Activated naive CD4-positive, alpha-beta T cell treated with anti-CD3 and anti-CD28 coated beads, Interleukin-2, amount 10 ng/mL, durations not matched to agents 7 days and 5 days (primary cell): Measurements from ENCODE around the gene ZNF700.
"Not testable (repeated sequence)": the region's sequence is repeated elsewhere in the genome, so short reads cannot be mapped to it uniquely, and the experiment has no call there.

ENCODE experiments used
- CTCF ChIA-PET: fragments of 350-600 bp; sonication (Branson Sonifier 250); formaldehyde crosslinking; loops from one replicate; lab custom pipeline; 2021; ENCODE audit warnings: antibody characterized with exemption; lab: Charles Lee
- DNase-seq: peaks from one replicate; pipeline ENCODE4 v3.0.0-alpha.2; 2020
- H3K27ac Mint-ChIP-seq: one replicate; pipeline ENCODE4 v1.8.0; 2021; ENCODE audit warnings: mild to moderate bottlenecking, moderate library complexity, mixed read lengths
- H3K27me3 Mint-ChIP-seq: one replicate; pipeline ENCODE4 v1.8.0; 2021; ENCODE audit warnings: mild to moderate bottlenecking, mixed read lengths
- H3K36me3 Mint-ChIP-seq: one replicate; pipeline ENCODE4 v1.8.0; 2021; ENCODE audit warnings: mixed read lengths
- H3K4me1 Mint-ChIP-seq: one replicate; pipeline ENCODE4 v1.8.0; 2021; ENCODE audit warnings: mixed read lengths
- H3K4me3 Mint-ChIP-seq: one replicate; pipeline ENCODE4 v1.8.0; 2021; ENCODE audit warnings: mild to moderate bottlenecking, moderate library complexity, mixed read lengths
- H3K9me3 Mint-ChIP-seq: one replicate; pipeline ENCODE4 v1.8.0; 2021; ENCODE audit warnings: mixed read lengths

The ZNF700 gene

DNA sequence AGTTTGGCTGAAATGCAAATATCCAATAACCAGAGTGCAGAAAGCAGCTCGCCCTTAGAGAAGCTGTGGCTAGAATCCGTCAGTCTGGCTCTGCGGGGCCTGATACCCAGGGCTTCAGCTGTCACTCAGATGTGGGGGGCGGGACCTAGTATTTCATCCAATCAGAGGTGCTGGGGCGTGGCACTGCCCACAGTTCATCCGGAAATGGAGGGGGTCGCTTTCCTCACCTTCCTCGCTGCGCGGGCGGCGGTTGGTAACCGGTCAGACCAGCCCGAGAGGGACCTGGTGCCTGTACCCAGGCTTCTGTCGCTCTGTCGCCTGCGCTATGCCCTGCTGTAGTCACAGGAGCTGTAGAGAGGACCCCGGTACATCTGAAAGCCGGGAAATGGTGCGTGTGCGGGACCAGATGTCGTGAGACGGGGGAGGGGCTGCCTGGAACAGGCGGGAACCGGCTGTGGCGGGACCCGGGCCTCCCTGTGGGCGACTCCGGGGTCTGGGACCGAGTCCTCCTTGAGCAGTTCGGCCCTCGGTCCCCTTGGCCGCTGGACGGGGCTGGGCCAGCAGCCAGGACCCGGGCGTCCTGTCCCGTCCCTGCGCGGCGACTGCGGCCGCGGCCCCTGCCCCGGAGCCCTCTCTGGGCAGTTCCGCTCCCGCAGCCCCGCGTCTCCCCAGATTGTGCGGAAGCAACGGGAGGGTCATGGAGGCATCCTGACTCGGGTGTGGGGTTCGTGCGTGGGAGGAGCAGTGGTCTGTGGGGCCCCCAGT, at the start of gene ZNF700:
TSS of gene ZNF700 (plus strand) at position 222 of the 765 bp plus-strand sequence. CDS start at position 326, 104 bp downstream.
- H3K4me1 Mint-ChIP-seq, result peaks cover 40% of the 10 kb centered on the region

DNA sequence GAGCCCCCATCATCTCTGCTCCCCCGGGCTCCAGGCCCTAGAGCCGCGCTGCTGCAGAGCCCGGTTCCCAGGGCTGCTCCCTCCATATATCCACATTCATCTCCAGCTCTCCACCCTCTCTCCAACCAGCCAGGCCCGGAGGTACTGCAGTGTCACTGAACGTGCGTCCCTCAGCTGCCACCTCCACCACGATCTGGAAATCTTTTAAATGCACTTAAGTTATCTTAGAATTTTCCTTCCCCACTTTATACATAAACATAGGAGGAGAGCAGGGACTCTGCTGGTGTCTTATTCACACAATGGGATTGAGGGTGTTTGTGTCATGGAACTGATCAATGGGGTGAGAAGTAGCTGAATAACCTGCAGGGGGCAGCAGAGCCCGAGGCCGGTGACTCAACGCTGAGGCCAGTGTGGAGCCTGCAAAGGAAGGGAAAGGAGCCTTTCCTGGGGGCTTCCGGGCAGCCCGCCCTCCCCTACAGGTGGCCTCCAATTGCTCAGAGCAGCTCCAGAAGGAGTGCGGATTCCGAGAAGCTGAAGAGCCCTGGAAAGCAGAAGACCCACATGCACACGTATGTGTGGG, 45.1 kb upstream of the ZNF700 start:
- not testable (repeated sequence) for H3K9me3 Mint-ChIP-seq, H3K27me3 Mint-ChIP-seq, H3K36me3 Mint-ChIP-seq, H3K4me1 Mint-ChIP-seq, H3K4me3 Mint-ChIP-seq, H3K27ac Mint-ChIP-seq
- CTCF ChIA-PET, result interaction anchor here (0.6 to 5.2 kb wide), 10 partner anchors 11 to 998 kb away, joined by 3 to 27 read pairs (median 5); partner anchors contain the start of genes ZNF20 and ZNF491
- DNase-seq, result peak; percentile 64

More for the DNA sequence above, at the start of gene ZNF700:
- CTCF ChIA-PET, result interaction anchor here (1.0 to 4.7 kb wide), 6 partner anchors 9 to 215 kb away, joined by 3 to 84 read pairs (median 25); partner anchors contain the start of genes ZNF20, ZNF491 and ZNF763
- peaks cover 40% of the 10 kb centered on the region for H3K36me3 Mint-ChIP-seq
- H3K4me3 Mint-ChIP-seq, result peak within 1 kb of the TSS; percentile 94
- H3K27me3 Mint-ChIP-seq, result no peaks in the 10 kb centered on the region
- peak; percentile 96 for DNase-seq
- peaks cover 19% of the 10 kb centered on the region for H3K9me3 Mint-ChIP-seq
- peak within 1 kb of the TSS; percentile 98 for H3K27ac Mint-ChIP-seq

DNA sequence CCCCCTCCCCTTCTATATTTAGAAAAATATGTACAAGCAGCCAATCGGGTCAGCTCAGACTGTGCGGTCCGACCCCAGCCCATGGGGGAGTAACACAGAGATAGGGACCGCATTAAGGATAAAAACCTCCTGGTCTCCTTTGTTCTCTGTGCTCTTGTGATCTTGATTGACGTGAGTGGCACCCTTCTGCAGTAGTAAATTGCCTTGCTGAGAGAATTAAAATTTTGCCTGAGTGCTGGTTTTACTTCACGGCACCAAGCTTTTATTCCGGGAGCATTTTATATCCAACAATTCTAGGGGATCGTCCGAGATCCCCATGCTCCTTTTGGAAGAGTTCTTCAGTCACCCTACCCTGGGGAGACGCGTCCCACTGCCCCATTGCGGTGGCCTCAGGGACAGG, 44.3 kb upstream of the ZNF700 start:
- Mint-ChIP-seq H3K9me3 (peaks cover 4% of the 10 kb centered on the region), H3K27me3 (no peaks in the 10 kb centered on the region), H3K36me3 (no peaks in the 10 kb centered on the region), H3K4me3 (no peak overlapping the region), H3K4me1 (peaks cover 2% of the 10 kb centered on the region), H3K27ac (no peak overlapping the region)
- CTCF ChIA-PET, result interaction anchor here (1.0 to 5.2 kb wide), 8 partner anchors 12 to 260 kb away, joined by 3 to 27 read pairs (median 8); partner anchors contain the start of genes ZNF20 and ZNF491
- no peak for DNase-seq

- H3K9me3 Mint-ChIP-seq, result peaks cover 3% of the 10 kb centered on the region
- no peak overlapping the region for H3K4me3 Mint-ChIP-seq
- H3K4me1 Mint-ChIP-seq, result peaks cover 2% of the 10 kb centered on the region
- no peaks in the 10 kb centered on the region for H3K36me3 Mint-ChIP-seq
- H3K27ac Mint-ChIP-seq, result no peak overlapping the region
- CTCF ChIA-PET, result interaction anchor here (1.0 to 5.2 kb wide), 6 partner anchors 12 to 260 kb away, joined by 3 to 27 read pairs (median 12); partner anchors contain the start of genes ZNF20 and ZNF491
- DNase-seq, result peak; percentile 75
- H3K27me3 Mint-ChIP-seq, result no peaks in the 10 kb centered on the region
These were observed 43.6 kb upstream of the ZNF700 start for GRCh38 chr19:11881151-11881800.

DNA sequence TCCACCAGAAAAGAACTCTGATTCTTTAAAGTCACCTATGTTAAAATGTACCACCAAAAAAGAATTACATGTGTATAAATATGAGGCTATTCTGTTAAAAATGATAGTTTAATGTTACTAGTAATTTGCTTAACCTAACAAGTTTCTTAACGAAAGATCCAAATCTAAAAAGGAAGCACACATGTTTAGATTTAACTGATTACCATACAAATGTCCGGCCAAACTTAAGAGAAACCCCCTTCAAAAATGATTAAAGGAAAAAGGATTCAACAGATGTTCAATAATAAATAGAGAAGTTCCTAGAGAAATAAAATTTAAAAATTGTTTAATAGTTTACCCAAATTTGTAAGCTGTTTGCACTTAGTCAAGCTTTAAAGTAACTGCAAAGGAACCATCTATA, 42.3 kb upstream of the ZNF700 start:
- peaks cover 6% of the 10 kb centered on the region for H3K27me3 Mint-ChIP-seq
- CTCF ChIA-PET, result interaction anchor here (0.6 to 5.2 kb wide), 5 partner anchors 9 to 258 kb away, joined by 3 to 27 read pairs (median 6); partner anchors contain the start of genes ZNF20 and ZNF491
- H3K4me1 Mint-ChIP-seq, result peaks cover 8% of the 10 kb centered on the region
- no peaks in the 10 kb centered on the region for H3K36me3 Mint-ChIP-seq
- H3K9me3 Mint-ChIP-seq, result peaks cover 7% of the 10 kb centered on the region
- no peak overlapping the region for H3K27ac Mint-ChIP-seq
- H3K4me3 Mint-ChIP-seq, result no peak overlapping the region
- no peak for DNase-seq

DNA sequence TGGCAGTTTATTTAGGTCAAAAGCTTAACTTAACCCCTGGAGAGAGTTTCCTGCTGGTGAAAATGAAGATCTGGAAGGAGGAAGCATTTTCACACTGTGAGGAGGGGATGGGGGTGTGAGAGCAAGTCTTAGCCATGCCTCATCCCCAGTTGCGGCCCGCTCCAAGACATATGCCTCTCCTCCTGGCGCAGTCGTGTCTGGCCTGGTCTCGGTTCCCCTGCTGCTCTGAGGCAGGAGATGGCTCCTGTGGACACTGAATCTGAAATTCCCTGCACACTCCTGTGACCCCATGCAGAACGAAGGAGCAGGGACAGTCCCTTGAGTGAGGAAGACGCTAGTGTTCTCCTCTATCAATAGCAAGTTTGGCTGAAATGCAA, 37.7 kb upstream of the ZNF700 start:
- DNase-seq, result no peak
- H3K9me3 Mint-ChIP-seq, result peaks cover 8% of the 10 kb centered on the region
- peaks cover 11% of the 10 kb centered on the region for H3K27me3 Mint-ChIP-seq
- CTCF ChIA-PET, result interaction anchor here (1.1 kb wide), 1 partner anchor 89 kb away, joined by 3 read pairs; the partner anchor contains the start of gene ZNF491
- peaks cover 14% of the 10 kb centered on the region for H3K36me3 Mint-ChIP-seq
- peak overlapping the region; percentile 83 for H3K4me3 Mint-ChIP-seq
- peaks cover 27% of the 10 kb centered on the region for H3K4me1 Mint-ChIP-seq
- H3K27ac Mint-ChIP-seq, result peak overlapping the region; percentile 89

DNA sequence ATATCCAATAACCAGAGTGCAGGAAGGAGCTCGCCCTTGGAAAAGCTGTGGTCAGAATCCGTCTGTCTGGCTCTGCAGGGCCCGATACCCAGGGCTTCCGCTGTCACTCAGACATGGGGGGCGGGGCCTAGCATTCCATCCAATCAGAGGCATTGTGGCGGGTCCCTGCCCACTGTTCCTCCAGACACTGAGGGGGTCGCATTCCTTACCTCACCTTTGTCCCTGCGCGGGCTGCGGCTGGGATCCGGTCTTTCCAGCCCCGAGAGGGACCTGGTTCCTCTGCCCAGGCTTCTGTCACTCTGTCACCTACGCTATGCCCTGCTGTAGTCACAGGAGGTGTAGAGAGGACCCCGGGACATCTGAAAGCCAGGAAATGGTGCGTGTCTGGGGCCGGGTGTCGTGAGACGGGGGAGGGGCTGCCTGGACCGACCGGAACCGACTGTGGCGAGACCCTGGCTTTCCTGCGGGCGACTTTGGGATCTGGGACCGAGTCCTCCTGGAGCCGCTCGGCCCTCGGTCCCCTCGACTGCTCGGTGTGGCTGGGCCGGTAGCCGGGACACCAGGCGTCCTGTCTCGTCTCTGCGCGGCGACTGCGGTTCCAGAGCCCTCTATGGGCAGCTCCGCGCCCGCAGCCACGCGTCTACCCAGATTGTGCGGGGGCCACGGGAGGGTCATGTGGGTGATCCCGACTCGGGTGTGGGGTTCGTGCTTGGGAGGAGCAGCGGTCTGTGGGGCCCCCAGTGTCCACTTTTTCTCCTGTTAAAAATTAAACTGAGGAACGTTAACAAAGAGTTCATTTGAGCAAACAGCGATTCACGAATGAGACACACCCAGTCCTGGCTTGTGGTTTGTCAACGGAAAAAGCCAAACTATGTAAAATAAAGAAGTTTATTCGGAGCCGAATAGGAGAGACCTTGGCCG, 37.0 kb upstream of the ZNF700 start, which contains the start of gene ZNF69:
TSS of gene ZNF69 (plus strand) at position 172 of the 921 bp plus-strand sequence. CDS start at position 314, 142 bp downstream.
- Mint-ChIP-seq H3K36me3 (peaks cover 14% of the 10 kb centered on the region), H3K27ac (peak within 1 kb of the TSS; percentile 89), H3K4me3 (peak within 1 kb of the TSS; percentile 83), H3K4me1 (peaks cover 27% of the 10 kb centered on the region), H3K9me3 (peaks cover 8% of the 10 kb centered on the region), H3K27me3 (peaks cover 11% of the 10 kb centered on the region)
- peak; percentile 73 for DNase-seq
- CTCF ChIA-PET, result interaction anchor here (1.1 kb wide), 1 partner anchor 90 kb away, joined by 3 read pairs; the partner anchor contains the start of gene ZNF491

DNA sequence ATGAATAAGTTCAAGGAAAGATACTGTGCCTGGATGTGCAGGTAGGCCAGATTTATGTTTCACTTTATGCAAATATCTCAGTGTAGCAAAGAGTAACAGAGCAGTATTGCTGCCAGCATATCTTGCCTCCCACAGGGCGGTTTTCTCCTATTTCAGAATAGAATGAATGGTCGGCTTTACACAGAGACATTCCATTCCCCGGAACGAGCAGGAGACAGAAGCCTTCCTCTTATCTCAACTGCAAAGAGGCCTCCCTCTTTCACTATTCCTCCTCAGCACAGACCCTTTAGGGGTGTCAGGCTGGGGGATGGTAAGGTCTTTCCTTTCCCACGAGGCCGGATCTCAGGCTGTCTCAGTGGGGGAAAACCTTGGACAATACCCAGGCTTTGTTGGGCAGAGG, 35.0 kb upstream of the ZNF700 start:
- Mint-ChIP-seq H3K36me3 (peaks cover 15% of the 10 kb centered on the region), H3K4me3 (peak overlapping the region; percentile 37), H3K9me3 (peaks cover 18% of the 10 kb centered on the region), H3K27me3 (peaks cover 11% of the 10 kb centered on the region), H3K4me1 (peaks cover 27% of the 10 kb centered on the region)
- H3K27ac Mint-ChIP-seq, DNase-seq, CTCF ChIA-PET: not testable (repeated sequence)

GRCh38 chr19:11890634-11891033, 34.3 kb upstream of the ZNF700 start:
- CTCF ChIA-PET, result no interaction called here
- no peak overlapping the region for H3K4me3 Mint-ChIP-seq
- H3K9me3 Mint-ChIP-seq, result peaks cover 24% of the 10 kb centered on the region
- no peak overlapping the region for H3K27ac Mint-ChIP-seq
- H3K36me3 Mint-ChIP-seq, result peaks cover 21% of the 10 kb centered on the region
- no peak for DNase-seq
- peaks cover 11% of the 10 kb centered on the region for H3K27me3 Mint-ChIP-seq
- H3K4me1 Mint-ChIP-seq, result peaks cover 27% of the 10 kb centered on the region

DNA sequence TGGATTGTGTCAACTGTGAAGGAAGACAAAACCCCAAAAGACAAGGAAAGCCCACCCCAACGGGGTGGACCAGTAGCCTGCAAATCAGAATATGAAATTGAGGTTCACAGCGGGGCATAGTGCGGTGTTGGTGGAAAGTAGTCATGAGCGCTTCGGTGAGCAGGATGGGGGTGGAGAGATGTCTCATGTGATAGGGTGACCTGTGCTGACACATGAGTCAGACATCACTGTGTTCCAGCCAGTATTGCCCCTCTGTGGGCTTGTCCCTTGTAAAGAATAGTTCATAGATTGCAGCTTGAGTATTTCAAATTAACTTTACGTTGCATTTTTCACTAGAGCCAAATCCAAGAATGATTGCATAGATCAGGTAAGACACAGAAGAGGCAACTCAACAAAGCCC, 30.1 kb upstream of the ZNF700 start:
- H3K4me3 Mint-ChIP-seq, result no peak overlapping the region
- H3K9me3 Mint-ChIP-seq, result peaks cover 30% of the 10 kb centered on the region
- peaks cover 14% of the 10 kb centered on the region for H3K36me3 Mint-ChIP-seq
- H3K4me1 Mint-ChIP-seq, result peaks cover under 1% of the 10 kb centered on the region
- H3K27ac Mint-ChIP-seq, result no peak overlapping the region
- CTCF ChIA-PET, result no interaction called here
- no peaks in the 10 kb centered on the region for H3K27me3 Mint-ChIP-seq
- no peak for DNase-seq

DNA sequence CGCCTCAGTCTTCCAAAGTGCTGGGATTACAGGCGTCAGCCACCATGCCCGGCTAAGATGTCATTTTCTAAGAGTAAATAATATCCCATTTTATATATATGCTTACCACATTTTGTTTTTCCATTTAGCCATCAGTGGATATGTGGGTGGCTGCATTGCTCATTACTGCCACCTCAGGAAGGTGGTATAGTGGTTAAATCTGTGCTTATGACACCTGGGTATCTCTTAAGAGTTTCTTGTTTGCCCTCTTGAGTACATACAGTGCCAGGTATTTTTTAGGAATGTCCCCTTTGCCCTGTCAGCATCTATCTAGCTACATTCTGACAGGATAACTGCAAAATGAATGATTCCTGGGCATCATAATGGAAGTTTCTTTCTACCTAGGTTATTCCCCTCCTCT, 22.7 kb upstream of the ZNF700 start:
- Mint-ChIP-seq H3K4me3 (no peak overlapping the region), H3K27me3 (no peaks in the 10 kb centered on the region), H3K27ac (no peak overlapping the region), H3K36me3 (peaks cover 33% of the 10 kb centered on the region), H3K4me1 (no peaks in the 10 kb centered on the region), H3K9me3 (peaks cover 65% of the 10 kb centered on the region)
- DNase-seq, result no peak
- CTCF ChIA-PET, result no interaction called here

DNA sequence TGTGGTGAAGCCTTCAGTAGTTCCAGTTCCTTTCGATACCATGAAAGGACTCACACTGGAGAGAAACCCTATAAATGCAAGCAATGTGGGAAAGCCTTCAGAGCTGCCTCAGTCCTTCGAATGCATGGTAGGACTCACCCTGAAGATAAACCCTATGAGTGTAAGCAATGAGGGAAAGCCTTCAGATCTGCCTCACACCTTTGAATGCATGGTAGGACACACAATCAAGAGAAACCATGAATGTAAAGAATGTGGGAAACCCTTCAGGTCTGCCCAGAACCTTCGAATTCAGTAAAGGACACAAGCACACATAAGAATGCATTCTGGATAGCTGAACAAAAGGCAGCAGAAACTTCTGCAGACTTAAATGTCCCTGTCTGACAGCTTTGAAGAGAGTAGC, 19.0 kb upstream of the ZNF700 start:
- no peak for DNase-seq
- H3K27me3 Mint-ChIP-seq, result no peaks in the 10 kb centered on the region
- no peak overlapping the region for H3K4me3 Mint-ChIP-seq
- CTCF ChIA-PET, result no interaction called here
- H3K27ac Mint-ChIP-seq, result no peak overlapping the region
- no peaks in the 10 kb centered on the region for H3K4me1 Mint-ChIP-seq
- peaks cover 38% of the 10 kb centered on the region for H3K36me3 Mint-ChIP-seq
- peaks cover 77% of the 10 kb centered on the region for H3K9me3 Mint-ChIP-seq

- H3K27ac Mint-ChIP-seq, H3K4me1 Mint-ChIP-seq, H3K4me3 Mint-ChIP-seq, H3K27me3 Mint-ChIP-seq, CTCF ChIA-PET, DNase-seq: not testable (repeated sequence)
- Mint-ChIP-seq H3K9me3 (peaks cover 58% of the 10 kb centered on the region), H3K36me3 (peaks cover 17% of the 10 kb centered on the region)
These were observed 13.0 kb upstream of the ZNF700 start for GRCh38 chr19:11911937-11912336.
